Skeletal muscle cell (primary cell): ENCODE data around the gene MUSK.
"Not testable (repeated sequence)": the region's sequence is repeated elsewhere in the genome, so short reads cannot be mapped to it uniquely, and the experiment has no call there.

Experiments used
- DNase-seq: peaks from one replicate; pipeline ENCODE4 v3.0.0-alpha.2; 2010; ENCODE audit warnings: low read depth
- H3K4me3 ChIP-seq: 2 replicates; pipeline ENCODE4 v1.5.1; 2011; ENCODE audit warnings: low read depth, mild to moderate bottlenecking, control low read depth, low read length, moderate library complexity

The MUSK gene

DNA sequence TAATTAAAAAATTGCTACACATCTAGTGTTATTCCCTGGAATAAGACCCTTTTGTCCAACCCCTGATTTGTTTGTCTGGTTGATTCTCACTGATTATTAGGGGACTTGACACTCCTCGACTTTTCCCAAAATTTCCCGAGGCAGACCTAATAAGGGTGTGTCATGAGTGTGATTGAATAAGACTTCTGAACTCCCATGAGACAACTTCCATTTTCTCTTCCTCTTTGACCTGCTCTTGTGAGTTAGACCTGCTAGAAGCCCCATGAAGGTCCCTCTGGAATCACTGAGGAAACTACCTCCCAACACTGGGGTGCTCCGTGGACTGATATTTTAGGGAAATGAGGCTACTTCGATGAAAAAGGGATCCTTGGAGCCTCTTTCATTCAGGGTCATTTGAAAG is 83.4 kb downstream of the MUSK start:
- no peak for DNase-seq

GRCh38 chr9:110752766-110753165 is 84.2 kb downstream of the MUSK start:
- H3K4me3 ChIP-seq, result no peak overlapping the region
- peak; percentile 94 for DNase-seq

More for the DNA sequence above, 83.4 kb downstream of the MUSK start:
- no peak overlapping the region for H3K4me3 ChIP-seq

GRCh38 chr9:110753731-110754231 is 85.2 kb downstream of the MUSK start:
- H3K4me3 ChIP-seq, result no peak overlapping the region
- DNase-seq, result peak; percentile 62

- no peak for DNase-seq
- no peak overlapping the region for H3K4me3 ChIP-seq
Observed at GRCh38 chr9:110755179-110755578, 86.6 kb downstream of the MUSK start.

- no peak for DNase-seq
- H3K4me3 ChIP-seq, result no peak overlapping the region
Observed at GRCh38 chr9:110758201-110758600, 89.6 kb downstream of the MUSK start.

DNA sequence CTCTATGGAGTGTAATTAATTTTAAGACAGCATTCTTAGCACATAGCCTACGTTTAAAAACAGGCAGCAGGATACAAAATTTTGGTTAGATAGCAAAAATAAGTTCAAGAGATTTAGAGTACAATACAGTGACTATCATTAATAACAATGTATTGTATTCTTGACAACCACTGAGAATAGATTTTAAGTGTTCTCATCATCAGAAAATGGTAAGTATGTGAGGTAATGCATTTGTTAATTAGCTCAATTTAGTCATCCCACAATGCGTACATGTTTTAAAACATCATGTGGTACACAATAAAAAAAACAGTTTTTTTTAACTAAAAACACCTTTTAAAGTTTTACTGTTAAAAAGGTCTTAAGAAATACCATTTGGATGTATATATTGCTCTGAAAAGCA is 94.2 kb downstream of the MUSK start:
- H3K4me3 ChIP-seq, result no peak overlapping the region
- DNase-seq, result no peak

GRCh38 chr9:110763568-110763967 is 95.0 kb downstream of the MUSK start:
- no peak for DNase-seq
- no peak overlapping the region for H3K4me3 ChIP-seq

DNA sequence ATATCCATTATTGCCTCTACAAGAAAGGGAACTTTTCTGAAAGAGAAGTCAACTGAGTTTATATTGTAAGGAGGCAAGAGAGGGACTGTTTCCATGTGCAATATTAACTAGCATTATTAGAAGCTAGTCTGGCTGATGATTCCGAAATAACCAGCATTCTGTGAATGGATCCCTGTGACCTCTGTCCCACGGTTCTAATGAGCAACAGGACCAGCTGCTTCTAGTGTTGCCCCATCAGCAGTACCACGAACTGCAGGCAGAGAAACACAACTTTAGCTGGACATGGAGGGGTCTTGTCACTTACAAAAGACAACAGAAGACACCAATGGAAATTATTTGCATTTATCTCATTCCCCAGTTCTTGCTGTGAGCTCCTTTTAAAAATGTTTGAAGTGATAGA is 95.4 kb downstream of the MUSK start:
- no peak overlapping the region for H3K4me3 ChIP-seq
- DNase-seq, result no peak

DNA sequence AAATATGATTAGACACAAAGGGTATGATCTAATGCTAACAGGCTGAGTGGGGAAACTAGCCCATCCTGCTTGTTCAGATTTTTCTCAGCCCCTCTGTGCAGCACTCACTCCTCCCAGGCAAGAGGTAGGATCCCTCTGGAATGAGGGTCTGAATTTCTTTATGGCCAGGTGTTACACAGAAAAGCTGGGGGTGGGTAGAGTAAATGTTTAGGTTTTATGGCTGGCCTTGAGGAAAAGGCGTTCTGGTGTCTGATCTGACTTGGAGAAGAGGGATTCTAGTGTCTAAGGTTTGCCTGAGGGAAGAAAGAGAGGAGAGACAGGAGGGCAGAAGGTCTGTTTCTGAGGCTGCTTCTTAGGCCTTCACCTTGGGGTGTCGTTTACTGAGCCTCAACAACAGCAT is 97.3 kb downstream of the MUSK start:
- DNase-seq, result no peak
- no peak overlapping the region for H3K4me3 ChIP-seq

DNA sequence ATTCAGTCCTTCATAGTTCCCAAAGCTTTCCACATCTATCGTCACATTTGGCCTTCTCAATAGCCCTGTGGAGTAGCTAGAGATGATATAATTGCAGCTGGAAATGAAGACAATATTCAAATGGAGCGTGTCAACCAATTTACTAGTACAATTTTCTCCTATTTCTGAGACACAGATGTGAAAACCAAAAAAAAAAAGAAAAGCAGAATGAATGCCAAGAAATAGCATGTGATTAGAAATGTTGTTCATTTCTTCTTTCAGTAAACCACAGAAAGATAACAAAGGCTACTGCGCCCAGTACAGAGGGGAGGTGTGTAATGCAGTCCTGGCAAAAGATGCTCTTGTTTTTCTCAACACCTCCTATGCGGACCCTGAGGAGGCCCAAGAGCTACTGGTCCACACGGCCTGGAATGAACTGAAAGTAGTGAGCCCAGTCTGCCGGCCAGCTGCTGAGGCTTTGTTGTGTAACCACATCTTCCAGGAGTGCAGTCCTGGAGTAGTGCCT is 99.0 kb downstream of the MUSK start:
- peak; percentile 46 for DNase-seq
- H3K4me3 ChIP-seq, result no peak overlapping the region

- no peak overlapping the region for H3K4me3 ChIP-seq
Observed at GRCh38 chr9:110768886-110769285, 100.3 kb downstream of the MUSK start.

DNA sequence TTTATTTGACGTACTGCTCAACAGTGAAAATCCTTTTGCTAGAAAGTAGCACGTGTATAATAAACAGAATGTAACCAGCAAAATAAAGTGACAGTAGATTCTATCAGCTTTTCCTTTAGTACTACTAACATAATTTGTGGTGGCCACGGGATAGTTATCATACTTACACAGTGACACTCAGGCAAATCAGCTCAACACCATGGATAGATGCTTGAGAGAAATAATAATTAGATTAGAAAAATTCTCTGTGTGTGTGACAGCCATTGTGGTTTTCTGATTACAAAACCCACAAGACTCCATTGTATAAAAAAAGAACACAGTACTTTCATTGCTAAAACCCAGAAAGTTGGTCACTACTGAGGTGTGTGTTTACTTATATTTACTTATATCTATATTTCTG is 101.1 kb downstream of the MUSK start:
- DNase-seq, result no peak
- no peak overlapping the region for H3K4me3 ChIP-seq

More at GRCh38 chr9:110768886-110769285, 100.3 kb downstream of the MUSK start:
- DNase-seq, result no peak

DNA sequence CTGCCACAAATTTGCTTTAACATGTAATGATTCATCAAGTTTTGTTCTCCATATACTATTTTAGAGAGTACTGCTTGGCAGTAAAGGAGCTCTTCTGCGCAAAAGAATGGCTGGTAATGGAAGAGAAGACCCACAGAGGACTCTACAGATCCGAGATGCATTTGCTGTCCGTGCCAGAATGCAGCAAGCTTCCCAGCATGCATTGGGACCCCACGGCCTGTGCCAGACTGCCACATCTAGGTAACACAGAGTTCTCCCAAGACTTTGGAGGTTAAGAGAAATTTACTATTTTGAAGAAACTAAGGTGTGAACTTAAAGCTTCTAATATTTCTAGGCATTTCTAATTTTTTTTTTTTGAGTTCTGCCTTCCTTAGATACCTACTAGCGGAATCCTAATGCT is 107.1 kb downstream of the MUSK start:
- no peak for DNase-seq
- no peak overlapping the region for H3K4me3 ChIP-seq

GRCh38 chr9:110776221-110776620 is 107.6 kb downstream of the MUSK start:
- DNase-seq, result no peak
- H3K4me3 ChIP-seq, result no peak overlapping the region

GRCh38 chr9:110777196-110777875 is 108.7 kb downstream of the MUSK start:
- no peak for DNase-seq

GRCh38 chr9:110777876-110778215 is 109.3 kb downstream of the MUSK start:
- no peak for DNase-seq
- H3K4me3 ChIP-seq, result no peak overlapping the region

More at GRCh38 chr9:110777196-110777875, 108.7 kb downstream of the MUSK start:
- no peak overlapping the region for H3K4me3 ChIP-seq

DNA sequence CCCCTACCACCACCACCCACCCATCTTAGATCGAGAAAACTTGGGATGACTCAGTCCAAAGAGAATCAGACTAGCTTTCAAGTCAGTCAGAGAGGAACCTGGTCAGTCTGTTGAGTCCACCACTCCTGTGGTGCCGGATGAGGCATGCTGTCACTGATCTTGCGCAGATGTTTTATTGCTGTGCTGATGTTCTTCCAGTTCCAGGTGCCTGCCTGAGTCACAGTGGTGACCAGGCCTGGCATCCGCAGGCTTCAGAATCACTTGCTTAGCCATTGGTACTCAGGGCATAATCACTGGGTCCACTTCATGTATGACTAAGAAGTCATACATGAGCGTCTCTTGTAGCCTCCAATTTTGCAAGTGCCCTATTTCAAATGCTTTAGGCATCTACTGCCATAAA is 114.1 kb downstream of the MUSK start:
- no peak overlapping the region for H3K4me3 ChIP-seq
- DNase-seq, result no peak

GRCh38 chr9:110784309-110784708 is 115.7 kb downstream of the MUSK start:
- H3K4me3 ChIP-seq, result no peak overlapping the region
- no peak for DNase-seq

- no peak for DNase-seq
- no peak overlapping the region for H3K4me3 ChIP-seq
Observed at GRCh38 chr9:110785166-110785565, 116.6 kb downstream of the MUSK start.

DNA sequence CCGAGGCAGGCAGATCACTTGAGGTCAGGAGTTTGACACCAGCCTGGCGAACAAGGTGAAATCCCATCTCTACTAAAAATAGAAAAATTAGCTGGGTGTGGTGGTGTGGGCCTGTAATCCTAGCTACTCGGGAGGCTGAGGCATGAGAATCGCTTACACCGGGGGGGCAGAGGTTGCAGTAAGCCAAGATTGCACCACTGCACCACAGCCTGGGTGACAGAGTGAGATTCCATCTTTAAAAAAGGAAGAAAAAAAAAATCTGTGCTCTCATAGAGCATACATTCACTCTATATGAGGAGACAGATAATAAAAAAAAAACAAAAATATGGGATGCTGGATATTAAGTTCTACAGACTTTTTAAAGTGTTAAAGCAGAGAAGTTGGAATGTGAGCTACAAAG is 119.8 kb downstream of the MUSK start:
- not testable (repeated sequence) for H3K4me3 ChIP-seq, DNase-seq

GRCh38 chr9:110788871-110789270 is 120.3 kb downstream of the MUSK start:
- DNase-seq, result no peak
- H3K4me3 ChIP-seq, result no peak overlapping the region
